ENCODE data around the gene CLSTN2. TPM values are rescaled to one million over a fixed set of nuclear protein-coding genes. Genes with fewer than 3 reads are reported as not detected.

Gene CLSTN2
- total and polyA plus RNA-seq, 2 of the 13 experiments (the other 11 are each of a cell fraction or from before 2014, with no cell fraction given) = not detected

DNA sequence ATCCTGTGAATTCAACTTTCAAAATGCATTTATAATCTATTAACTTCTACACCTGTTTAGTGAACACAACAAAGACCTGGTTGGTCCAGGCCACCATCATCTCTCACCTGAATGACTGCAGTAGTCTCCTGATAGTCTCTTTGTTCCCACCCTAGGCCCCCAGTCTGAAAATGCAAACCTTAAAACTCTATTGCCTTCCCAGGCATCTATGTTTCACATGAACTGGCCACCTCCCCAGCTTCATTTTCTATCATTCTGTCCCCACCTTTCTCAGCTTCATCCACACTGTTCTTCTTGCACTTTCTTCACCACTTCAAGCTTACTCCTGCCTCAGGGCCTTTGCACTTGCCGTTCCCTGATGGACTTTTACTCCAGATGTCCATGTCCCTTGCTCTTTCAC is 45.0 kb downstream of the CLSTN2 start (continued):
- TF ChIP-seq, protein P1, sequence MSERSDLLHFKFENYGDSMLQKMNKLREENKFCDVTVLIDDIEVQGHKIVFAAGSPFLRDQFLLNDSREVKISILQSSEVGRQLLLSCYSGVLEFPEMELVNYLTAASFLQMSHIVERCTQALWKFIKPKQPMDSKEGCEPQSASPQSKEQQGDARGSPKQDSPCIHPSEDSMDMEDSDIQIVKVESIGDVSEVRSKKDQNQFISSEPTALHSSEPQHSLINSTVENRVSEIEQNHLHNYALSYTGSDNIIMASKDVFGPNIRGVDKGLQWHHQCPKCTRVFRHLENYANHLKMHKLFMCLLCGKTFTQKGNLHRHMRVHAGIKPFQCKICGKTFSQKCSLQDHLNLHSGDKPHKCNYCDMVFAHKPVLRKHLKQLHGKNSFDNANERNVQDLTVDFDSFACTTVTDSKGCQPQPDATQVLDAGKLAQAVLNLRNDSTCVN (CRISPR knock-in tag; IDR thresholded peaks at IDR 0.05; ENCODE audit: borderline replicate concordance) = no peak
- TF ChIP-seq ZNF773 (CRISPR knock-in tag; IDR thresholded peaks at IDR 0.05; ENCODE audit: borderline replicate concordance) (no peak), NR2F1 (CRISPR knock-in tag; IDR thresholded peaks at IDR 0.05) (no peak)
- TF ChIP-seq, protein P2, sequence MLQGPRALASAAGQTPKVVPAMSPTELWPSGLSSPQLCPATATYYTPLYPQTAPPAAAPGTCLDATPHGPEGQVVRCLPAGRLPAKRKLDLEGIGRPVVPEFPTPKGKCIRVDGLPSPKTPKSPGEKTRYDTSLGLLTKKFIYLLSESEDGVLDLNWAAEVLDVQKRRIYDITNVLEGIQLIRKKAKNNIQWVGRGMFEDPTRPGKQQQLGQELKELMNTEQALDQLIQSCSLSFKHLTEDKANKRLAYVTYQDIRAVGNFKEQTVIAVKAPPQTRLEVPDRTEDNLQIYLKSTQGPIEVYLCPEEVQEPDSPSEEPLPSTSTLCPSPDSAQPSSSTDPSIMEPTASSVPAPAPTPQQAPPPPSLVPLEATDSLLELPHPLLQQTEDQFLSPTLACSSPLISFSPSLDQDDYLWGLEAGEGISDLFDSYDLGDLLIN (CRISPR knock-in tag; IDR thresholded peaks at IDR 0.05; ENCODE audit: borderline replicate concordance) = no peak

GRCh38 chr3:139982404-139982803 is 47.4 kb downstream of the CLSTN2 start:
- Histone ChIP-seq H3K36me3 (replicated peaks in 1 of 2; ENCODE audit: control insufficient read depth in 1 of 2, insufficient read depth in 2 of 2, low read length in 2 of 2) (no peaks in the 10 kb centered on the region), H4K20me1 (ENCODE audit: insufficient read depth, low read length) (no peaks in the 10 kb centered on the region), H3K27me3 (ENCODE audit: control insufficient read depth in 1 of 2, insufficient read depth in 2 of 2, low read length in 2 of 2) (no peaks in the 10 kb centered on the region; a peak in 1 of 5 replicates), H3K9ac (ENCODE audit: insufficient read depth, low read depth, low read length) (no peak overlapping the region), H3K27ac (ENCODE audit: extremely low read length, insufficient read depth, low read length) (no peak overlapping the region), H3K4me2 (ENCODE audit: low read depth, low read length) (no peak overlapping the region), H3K9me3 (ENCODE audit: low read length) (no peaks in the 10 kb centered on the region), H3K79me2 (ENCODE audit: insufficient read depth, low read length) (no peaks in the 10 kb centered on the region), H2AFZ (ENCODE audit: low read length) (no peak overlapping the region), H3K4me1 (ENCODE audit: insufficient read depth, low read length) (no peaks in the 10 kb centered on the region), H3K4me3 (replicated peaks in 1 of 3; ENCODE audit: insufficient read depth in 1 of 3, low read depth in 2 of 3, low read length in 3 of 3) (no peak overlapping the region)
- ATAC-seq (no peak), DNase-seq (ENCODE audit: low spot score) (no peak), FAIRE-seq (no peak)
- no peak for TF ChIP-seq ZNF354B (CRISPR knock-in tag; IDR thresholded peaks at IDR 0.05)
- TF ChIP-seq, protein P3, sequence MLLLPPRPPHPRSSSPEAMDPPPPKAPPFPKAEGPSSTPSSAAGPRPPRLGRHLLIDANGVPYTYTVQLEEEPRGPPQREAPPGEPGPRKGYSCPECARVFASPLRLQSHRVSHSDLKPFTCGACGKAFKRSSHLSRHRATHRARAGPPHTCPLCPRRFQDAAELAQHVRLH (CRISPR knock-in tag; IDR thresholded peaks at IDR 0.05; ENCODE audit: borderline replicate concordance, low read depth) = no peak
- no peak for TF ChIP-seq LCORL (IDR thresholded peaks at IDR 0.05)
- no peak for TF ChIP-seq LCORL (CRISPR knock-in tag; IDR thresholded peaks at IDR 0.05)
- TF ChIP-seq ZNF768 (CRISPR knock-in tag; IDR thresholded peaks at IDR 0.05) = no peak
- TF ChIP-seq, protein P4, sequence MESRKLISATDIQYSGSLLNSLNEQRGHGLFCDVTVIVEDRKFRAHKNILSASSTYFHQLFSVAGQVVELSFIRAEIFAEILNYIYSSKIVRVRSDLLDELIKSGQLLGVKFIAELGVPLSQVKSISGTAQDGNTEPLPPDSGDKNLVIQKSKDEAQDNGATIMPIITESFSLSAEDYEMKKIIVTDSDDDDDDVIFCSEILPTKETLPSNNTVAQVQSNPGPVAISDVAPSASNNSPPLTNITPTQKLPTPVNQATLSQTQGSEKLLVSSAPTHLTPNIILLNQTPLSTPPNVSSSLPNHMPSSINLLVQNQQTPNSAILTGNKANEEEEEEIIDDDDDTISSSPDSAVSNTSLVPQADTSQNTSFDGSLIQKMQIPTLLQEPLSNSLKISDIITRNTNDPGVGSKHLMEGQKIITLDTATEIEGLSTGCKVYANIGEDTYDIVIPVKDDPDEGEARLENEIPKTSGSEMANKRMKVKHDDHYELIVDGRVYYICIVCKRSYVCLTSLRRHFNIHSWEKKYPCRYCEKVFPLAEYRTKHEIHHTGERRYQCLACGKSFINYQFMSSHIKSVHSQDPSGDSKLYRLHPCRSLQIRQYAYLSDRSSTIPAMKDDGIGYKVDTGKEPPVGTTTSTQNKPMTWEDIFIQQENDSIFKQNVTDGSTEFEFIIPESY (CRISPR knock-in tag; IDR thresholded peaks at IDR 0.05) = no peak
- TF ChIP-seq GMEB1 (CRISPR knock-in tag; IDR thresholded peaks at IDR 0.05; ENCODE audit: borderline replicate concordance) = no peak
- TF ChIP-seq, protein P5, sequence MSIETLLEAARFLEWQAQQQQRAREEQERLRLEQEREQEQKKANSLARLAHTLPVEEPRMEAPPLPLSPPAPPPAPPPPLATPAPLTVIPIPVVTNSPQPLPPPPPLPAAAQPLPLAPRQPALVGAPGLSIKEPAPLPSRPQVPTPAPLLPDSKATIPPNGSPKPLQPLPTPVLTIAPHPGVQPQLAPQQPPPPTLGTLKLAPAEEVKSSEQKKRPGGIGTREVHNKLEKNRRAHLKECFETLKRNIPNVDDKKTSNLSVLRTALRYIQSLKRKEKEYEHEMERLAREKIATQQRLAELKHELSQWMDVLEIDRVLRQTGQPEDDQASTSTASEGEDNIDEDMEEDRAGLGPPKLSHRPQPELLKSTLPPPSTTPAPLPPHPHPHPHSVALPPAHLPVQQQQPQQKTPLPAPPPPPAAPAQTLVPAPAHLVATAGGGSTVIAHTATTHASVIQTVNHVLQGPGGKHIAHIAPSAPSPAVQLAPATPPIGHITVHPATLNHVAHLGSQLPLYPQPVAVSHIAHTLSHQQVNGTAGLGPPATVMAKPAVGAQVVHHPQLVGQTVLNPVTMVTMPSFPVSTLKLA (IDR thresholded peaks at IDR 0.05) = no peak
- TF ChIP-seq ZNF234 (CRISPR knock-in tag; conservative IDR thresholded peaks at IDR 0.05) = no peak
- TF ChIP-seq ZNF746 (CRISPR knock-in tag; IDR thresholded peaks at IDR 0.05) = no peak
- ChIA-PET POLR2A (no interaction called here), CTCF (ENCODE audit: low intra/inter-chr PET ratio, low total read pairs) (no interaction called here)
- intact Hi-C loops (cut with micrococcal nuclease; ENCODE audit: unreplicated experiment) (no loop called here), in situ Hi-C loops (cut with HindIII; ENCODE audit: extremely low pct_ligation_motif_present, low pct_unique_long_range_greater_than_20kb) (no loop called here)
- WGBS (ENCODE audit: low lambda C conversion rate) = 0% methylated on average over 1 of the region's 1 CpG
- no TSS peak for BruUV-seq (replicated peaks)
